H9 (cell line): ENCODE results near the gene USH2A. TPM values are rescaled to one million over a fixed set of nuclear protein-coding genes. Genes with fewer than 3 reads are reported as not detected.

Source experiments
- DNase-seq: peaks from one replicate; pipeline ENCODE4 v3.0.0-alpha.2; 2017
- H2AFZ ChIP-seq: one replicate; pipeline ENCODE4 v1.6.1; 2013; ENCODE audit warnings: mild to moderate bottlenecking, low read length, control low read depth, moderate library complexity
- H2AK5ac ChIP-seq: 2 replicates; pipeline ENCODE4 v1.6.1; 2013; ENCODE audit warnings: low read length, control low read depth, mixed read lengths; ENCODE audit not compliant: insufficient read length
- H2BK120ac ChIP-seq: one replicate; pipeline ENCODE4 v1.6.1; 2013; ENCODE audit warnings: low read depth, mild to moderate bottlenecking, low read length, control low read depth, inconsistent platforms; ENCODE audit not compliant: poor library complexity, severe bottlenecking
- H2BK12ac ChIP-seq: 2 replicates; pipeline ENCODE4 v1.6.1; 2013; ENCODE audit warnings: low read length, control low read depth, mixed read lengths, low read depth; ENCODE audit not compliant: insufficient read length
- H2BK15ac ChIP-seq: 2 replicates; pipeline ENCODE4 v1.6.1; 2013; ENCODE audit warnings: low read depth, low read length, control low read depth
- H2BK20ac ChIP-seq: one replicate; pipeline ENCODE4 v1.6.1; 2013; ENCODE audit warnings: low read depth, mild to moderate bottlenecking, low read length, control low read depth, inconsistent platforms; ENCODE audit not compliant: poor library complexity, severe bottlenecking
- H2BK5ac ChIP-seq: 2 replicates; pipeline ENCODE4 v1.6.1; 2013; ENCODE audit warnings: low read length, control low read depth, mixed read lengths; ENCODE audit not compliant: insufficient read length
- H3K14ac ChIP-seq: 2 replicates; pipeline ENCODE4 v1.6.1; 2013; ENCODE audit warnings: low read length, control low read depth; ENCODE audit not compliant: insufficient read depth
- H3K18ac ChIP-seq: 2 replicates; pipeline ENCODE4 v1.6.1; 2013; ENCODE audit warnings: low read depth, mild to moderate bottlenecking, mixed read lengths, low read length, control low read depth; ENCODE audit not compliant: insufficient read length
- H3K23ac ChIP-seq: 2 replicates; pipeline ENCODE4 v1.6.1; 2013; ENCODE audit warnings: low read length, control low read depth, mixed read lengths, low read depth; ENCODE audit not compliant: insufficient read length
- H3K23me2 ChIP-seq: 2 replicates; pipeline ENCODE4 v1.6.1; 2013; ENCODE audit warnings: low read depth, mild to moderate bottlenecking, mixed read lengths, low read length, control low read depth; ENCODE audit not compliant: insufficient read length, poor library complexity, severe bottlenecking
- H3K27ac ChIP-seq: 2 replicates; pipeline ENCODE4 v1.5.1; 2013; ENCODE audit warnings: low read length, control low read depth, mixed read lengths, low read depth; ENCODE audit not compliant: insufficient read length
- H3K27me3 ChIP-seq: 2 replicates; pipeline ENCODE4 v1.6.1; 2013; ENCODE audit warnings: low read length, control low read depth, inconsistent platforms; ENCODE audit not compliant: insufficient read depth
- H3K4ac ChIP-seq: 2 replicates; pipeline ENCODE4 v1.6.1; 2013; ENCODE audit warnings: low read depth, mild to moderate bottlenecking, control low read depth, inconsistent platforms, low read length, moderate library complexity
- H3K4me1 ChIP-seq: 2 replicates; pipeline ENCODE4 v1.6.1; 2013; ENCODE audit warnings: low read length, control low read depth, inconsistent platforms; ENCODE audit not compliant: insufficient read depth
- H3K4me2 ChIP-seq: 2 replicates; pipeline ENCODE4 v1.6.1; 2013; ENCODE audit warnings: low read length, control low read depth, mixed read lengths; ENCODE audit not compliant: insufficient read length, insufficient read depth
- H3K56ac ChIP-seq: 2 replicates; pipeline ENCODE4 v1.6.1; 2013; ENCODE audit warnings: low read depth, mild to moderate bottlenecking, mixed read lengths, low read length, control low read depth; ENCODE audit not compliant: insufficient read length
- H3K79me1 ChIP-seq: 2 replicates; pipeline ENCODE4 v1.6.1; 2013; ENCODE audit warnings: low read depth, mild to moderate bottlenecking, moderate library complexity, low read length, control low read depth, inconsistent platforms; ENCODE audit not compliant: insufficient read depth, poor library complexity, severe bottlenecking
- H3K79me2 ChIP-seq: 2 replicates; pipeline ENCODE4 v1.6.1; 2013; ENCODE audit warnings: low read length, control low read depth, inconsistent platforms; ENCODE audit not compliant: insufficient read depth
- H3K9ac ChIP-seq: 2 replicates; pipeline ENCODE4 v1.6.1; 2013; ENCODE audit warnings: low read length, control low read depth, mixed read lengths; ENCODE audit not compliant: insufficient read length; ENCODE audit errors: extremely low read depth
- H3K9me3 ChIP-seq: one replicate; pipeline ENCODE4 v1.6.1; 2013; ENCODE audit warnings: low read depth, low read length, inconsistent platforms; ENCODE audit not compliant: control insufficient read depth
- H3T11ph ChIP-seq: one replicate; pipeline ENCODE4 v1.6.1; 2013; ENCODE audit warnings: mild to moderate bottlenecking, low read length, control low read depth, inconsistent platforms
- H4K20me1 ChIP-seq: one replicate; pipeline ENCODE4 v1.6.1; 2013; ENCODE audit not compliant: control insufficient read depth, insufficient read length, insufficient read depth
- H4K5ac ChIP-seq: 2 replicates; pipeline ENCODE4 v1.6.1; 2013; ENCODE audit warnings: low read depth, mild to moderate bottlenecking, mixed read lengths, low read length, control low read depth; ENCODE audit not compliant: insufficient read length
- H4K8ac ChIP-seq: replicated peaks from 2 replicates; pipeline ENCODE4 v1.6.1; 2013; ENCODE audit warnings: low read length, control low read depth, mixed read lengths, low read depth; ENCODE audit not compliant: insufficient read length
- H4K91ac ChIP-seq: 2 replicates; pipeline ENCODE4 v1.6.1; 2013; ENCODE audit warnings: low read depth, mild to moderate bottlenecking, moderate library complexity, mixed read lengths, low read length, control low read depth; ENCODE audit not compliant: insufficient read length
- H3K27ac Mint-ChIP-seq, 3 experiments: 2 replicates in 2 of 3; 3 replicates in 1 of 3; pipeline ENCODE4 v1.8.0; 2020 to 2021; ENCODE audit warnings: mixed read lengths in 3 of 3, mild to moderate bottlenecking in 1 of 3, moderate library complexity in 1 of 3
- H3K27me3 Mint-ChIP-seq: 2 replicates; pipeline ENCODE4 v1.8.0; 2021; ENCODE audit warnings: low read depth, mild to moderate bottlenecking, moderate library complexity, mixed read lengths
- H3K36me3 Mint-ChIP-seq, 3 experiments: 2 replicates in 2 of 3; 3 replicates in 1 of 3; pipeline ENCODE4 v1.8.0; 2020 to 2021; ENCODE audit warnings: low read depth in 3 of 3, mixed read lengths in 3 of 3; ENCODE audit not compliant: insufficient read depth in 1 of 3
- H3K4me1 Mint-ChIP-seq, 2 experiments: 2 replicates each; pipeline ENCODE4 v1.8.0; 2020; ENCODE audit warnings: mixed read lengths in 2 of 2
- H3K4me3 Mint-ChIP-seq, 2 experiments: 2 replicates in 1 of 2; 3 replicates in 1 of 2; pipeline ENCODE4 v1.8.0; 2020 to 2021; ENCODE audit warnings: mild to moderate bottlenecking in 2 of 2, mixed read lengths in 2 of 2, moderate library complexity in 1 of 2
- H3K9me3 Mint-ChIP-seq, 2 experiments: 2 replicates in 1 of 2; 3 replicates in 1 of 2; pipeline ENCODE4 v1.8.0; 2020; ENCODE audit warnings: mild to moderate bottlenecking in 2 of 2, mixed read lengths in 2 of 2, moderate library complexity in 1 of 2
- WGBS: extraction: QIAGEN DNeasy Blood & Tissue Kit; methylation state at CpG from one replicate; pipeline ENCODE4 v1.1.7; 2013; ENCODE audit warnings: missing lambda C conversion rate, low lambda C conversion rate, mixed read lengths; ENCODE audit not compliant: insufficient read length; ENCODE audit errors: extremely low coverage; 5-methylcytosine and 5-hydroxymethylcytosine counted together
- total RNA-seq: library from RNA; stranded (reverse); gene quantifications from 2 replicates; pipeline ENCODE4 v1.2.1, GENCODE V29; 2021
- TF ChIP-seq, protein P1 (sequence below): fragments of 200-600 bp; sonication (generic); conservative IDR thresholded peaks from 3 replicates; pipeline ENCODE4 v1.8.0; 2021; ENCODE audit warnings: antibody characterized with exemption, mild to moderate bottlenecking

The USH2A gene
- total RNA-seq, 1 experiment from 2014 or later, result 0.11 TPM

DNA sequence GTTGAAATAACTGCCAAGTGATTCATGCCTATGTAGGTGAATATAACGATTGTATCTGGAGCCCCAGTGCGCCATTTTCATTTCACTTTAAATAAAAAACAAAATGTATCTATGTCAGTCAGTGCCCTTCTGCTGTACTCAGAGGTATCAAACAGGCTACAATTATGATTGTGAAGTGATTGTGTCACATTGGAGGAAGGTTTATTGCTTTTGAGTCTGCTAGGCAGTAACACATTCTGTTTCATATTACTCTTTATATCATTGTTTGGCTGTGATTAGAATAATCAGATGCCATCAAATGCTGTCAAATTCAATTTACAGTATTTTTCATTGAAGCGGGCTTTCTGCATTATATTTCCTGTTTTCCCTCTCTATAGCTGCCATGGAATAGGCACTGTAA is 684.2 kb downstream of the USH2A start:
- no peaks in the 10 kb centered on the region; the same call in 1 of the 2 replicates for H3K27me3 Mint-ChIP-seq
- no peak overlapping the region for H3K56ac ChIP-seq

More for the DNA sequence above, 684.2 kb downstream of the USH2A start:
- TF ChIP-seq, protein P1, sequence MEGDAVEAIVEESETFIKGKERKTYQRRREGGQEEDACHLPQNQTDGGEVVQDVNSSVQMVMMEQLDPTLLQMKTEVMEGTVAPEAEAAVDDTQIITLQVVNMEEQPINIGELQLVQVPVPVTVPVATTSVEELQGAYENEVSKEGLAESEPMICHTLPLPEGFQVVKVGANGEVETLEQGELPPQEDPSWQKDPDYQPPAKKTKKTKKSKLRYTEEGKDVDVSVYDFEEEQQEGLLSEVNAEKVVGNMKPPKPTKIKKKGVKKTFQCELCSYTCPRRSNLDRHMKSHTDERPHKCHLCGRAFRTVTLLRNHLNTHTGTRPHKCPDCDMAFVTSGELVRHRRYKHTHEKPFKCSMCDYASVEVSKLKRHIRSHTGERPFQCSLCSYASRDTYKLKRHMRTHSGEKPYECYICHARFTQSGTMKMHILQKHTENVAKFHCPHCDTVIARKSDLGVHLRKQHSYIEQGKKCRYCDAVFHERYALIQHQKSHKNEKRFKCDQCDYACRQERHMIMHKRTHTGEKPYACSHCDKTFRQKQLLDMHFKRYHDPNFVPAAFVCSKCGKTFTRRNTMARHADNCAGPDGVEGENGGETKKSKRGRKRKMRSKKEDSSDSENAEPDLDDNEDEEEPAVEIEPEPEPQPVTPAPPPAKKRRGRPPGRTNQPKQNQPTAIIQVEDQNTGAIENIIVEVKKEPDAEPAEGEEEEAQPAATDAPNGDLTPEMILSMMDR, result no peak
- Histone ChIP-seq H3K23ac (no peak overlapping the region), H3K79me2 (no peaks in the 10 kb centered on the region), H3T11ph (no peak overlapping the region), H3K9ac (no peak overlapping the region), H3K14ac (no peak overlapping the region), H2BK5ac (no peak overlapping the region), H3K27ac (no peak overlapping the region), H3K4me2 (no peak overlapping the region), H3K4me1 (no peaks in the 10 kb centered on the region), H4K8ac (no peak overlapping the region), H4K5ac (no peak overlapping the region), H3K4ac (no peak overlapping the region), H4K91ac (no peak overlapping the region), H2BK120ac (no peak overlapping the region), H3K23me2 (no peaks in the 10 kb centered on the region), H2BK15ac (no peak overlapping the region), H2AK5ac (no peak overlapping the region), H2AFZ (no peak overlapping the region), H3K79me1 (no peaks in the 10 kb centered on the region), H2BK20ac (no peak overlapping the region), H3K27me3 (no peaks in the 10 kb centered on the region), H2BK12ac (no peak overlapping the region), H3K9me3 (no peaks in the 10 kb centered on the region), H3K18ac (no peak overlapping the region), H4K20me1 (no peaks in the 10 kb centered on the region)
- Mint-ChIP-seq H3K9me3 (peaks cover 9% of the 10 kb centered on the region in 2 experiments), H3K4me1 (peaks cover 0 to 4% of the 10 kb centered on the region in 2 experiments; a peak in 1 of 4 replicates), H3K4me3 (no peak overlapping the region), H3K36me3 (peaks cover 5 to 10% (median 8%) of the 10 kb centered on the region in 3 experiments; a peak in 5 of 7 replicates), H3K27ac (no peak overlapping the region)
- no CpG with 5 or more reads among the region's 3 CpGs for WGBS
- no peak for DNase-seq
